Measurements from ENCODE around the gene LMAN2L.
A peak's percentile ranks its signal among the peaks of the same experiment; 100 is the strongest.

Gene LMAN2L

DNA sequence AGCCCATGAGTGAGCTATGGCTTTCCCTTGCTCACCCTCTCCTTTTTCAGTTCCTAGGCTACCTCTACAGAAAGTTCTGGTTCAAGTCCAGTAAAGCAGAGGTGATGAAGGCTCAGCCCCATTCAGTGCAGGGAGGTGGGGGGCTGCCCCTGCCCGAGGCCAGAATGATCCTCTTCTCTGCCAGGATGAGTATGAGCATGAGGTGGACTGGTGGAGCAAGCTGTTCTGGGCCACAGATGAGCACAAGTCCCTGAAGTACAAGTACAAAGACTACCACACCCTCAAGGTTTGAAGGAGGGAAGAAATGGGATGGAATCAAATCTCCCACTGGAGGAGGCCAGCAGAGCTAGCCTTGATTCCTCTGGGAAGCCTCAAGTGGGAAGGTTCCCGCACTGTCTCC is 42.4 kb downstream of the LMAN2L start:
- TF ChIP-seq, protein P1, sequence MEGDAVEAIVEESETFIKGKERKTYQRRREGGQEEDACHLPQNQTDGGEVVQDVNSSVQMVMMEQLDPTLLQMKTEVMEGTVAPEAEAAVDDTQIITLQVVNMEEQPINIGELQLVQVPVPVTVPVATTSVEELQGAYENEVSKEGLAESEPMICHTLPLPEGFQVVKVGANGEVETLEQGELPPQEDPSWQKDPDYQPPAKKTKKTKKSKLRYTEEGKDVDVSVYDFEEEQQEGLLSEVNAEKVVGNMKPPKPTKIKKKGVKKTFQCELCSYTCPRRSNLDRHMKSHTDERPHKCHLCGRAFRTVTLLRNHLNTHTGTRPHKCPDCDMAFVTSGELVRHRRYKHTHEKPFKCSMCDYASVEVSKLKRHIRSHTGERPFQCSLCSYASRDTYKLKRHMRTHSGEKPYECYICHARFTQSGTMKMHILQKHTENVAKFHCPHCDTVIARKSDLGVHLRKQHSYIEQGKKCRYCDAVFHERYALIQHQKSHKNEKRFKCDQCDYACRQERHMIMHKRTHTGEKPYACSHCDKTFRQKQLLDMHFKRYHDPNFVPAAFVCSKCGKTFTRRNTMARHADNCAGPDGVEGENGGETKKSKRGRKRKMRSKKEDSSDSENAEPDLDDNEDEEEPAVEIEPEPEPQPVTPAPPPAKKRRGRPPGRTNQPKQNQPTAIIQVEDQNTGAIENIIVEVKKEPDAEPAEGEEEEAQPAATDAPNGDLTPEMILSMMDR (conservative IDR thresholded peaks at IDR 0.05; ENCODE audit: low read depth): no peak
- peak overlapping the region; percentile 65 for H3K27ac ChIP-seq
- no peak for DNase-seq (ENCODE audit: low spot score)
- ChIA-PET POLR2A (ENCODE audit: low non-redundant PET) (no interaction called here), CTCF (no interaction called here)

DNA sequence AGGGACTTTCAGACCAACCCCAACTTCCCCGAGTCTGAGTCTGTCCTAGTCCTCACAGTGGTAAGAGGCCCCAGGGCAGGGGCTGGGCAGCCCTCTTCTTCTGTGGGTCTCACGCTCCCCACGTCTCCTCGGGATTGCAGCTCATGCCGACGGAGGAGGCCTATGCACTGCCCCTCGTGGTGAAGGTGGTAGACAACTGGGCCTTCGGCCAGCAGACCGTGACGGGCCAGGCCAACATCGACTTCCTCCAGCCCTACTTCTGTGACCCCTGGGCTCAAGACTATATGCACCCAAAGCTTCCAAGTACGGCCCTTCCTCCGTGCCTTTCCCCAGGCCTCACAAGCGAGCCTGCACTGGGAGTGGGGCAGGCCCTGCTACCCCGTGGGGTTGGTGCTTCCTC is 44.3 kb downstream of the LMAN2L start:
- CTCF ChIA-PET: interaction anchor here (0.7 kb wide), 1 partner anchor 283 kb away, joined by 3 read pairs; no protein-coding TSS in a partner anchor
- H3K27ac ChIP-seq: 0 out of 2 replicates have a peak overlapping the region, but pooled peaks have one; percentile 8
- POLR2A ChIA-PET (ENCODE audit: low non-redundant PET): no interaction called here
- DNase-seq (ENCODE audit: low spot score): no peak
- TF ChIP-seq, protein P1 (conservative IDR thresholded peaks at IDR 0.05; ENCODE audit: low read depth): no peak

DNA sequence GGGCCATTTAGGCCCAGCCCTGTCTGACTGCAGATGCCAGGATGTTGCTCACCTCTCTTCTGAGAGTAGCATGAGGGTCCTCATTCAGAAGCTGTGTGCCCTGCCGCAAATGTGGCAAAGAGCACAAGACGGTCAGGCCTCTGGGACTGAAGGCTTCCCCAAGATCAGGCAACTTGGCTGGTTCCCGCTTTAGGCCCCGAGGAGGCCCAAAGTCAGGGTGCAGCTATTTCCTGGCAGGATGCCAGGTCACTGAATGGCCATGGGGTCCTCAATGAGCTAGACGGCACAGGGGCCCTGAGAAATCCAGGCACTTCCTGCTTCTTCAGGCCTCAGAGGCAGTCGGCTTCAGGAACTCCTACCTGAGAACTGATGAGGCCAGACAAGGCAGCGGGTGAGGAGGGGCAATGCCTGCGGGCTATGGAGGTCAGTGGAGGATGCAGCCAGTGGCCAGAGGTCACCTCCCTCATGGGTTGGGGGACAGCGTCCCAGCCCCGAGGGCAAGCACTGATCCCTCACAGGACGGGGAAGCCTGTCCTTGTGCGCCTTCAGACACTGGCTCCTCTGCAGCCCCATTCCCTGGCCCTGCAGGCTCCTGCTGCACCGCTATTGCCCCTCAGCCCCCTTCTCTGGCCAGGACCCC is 44.9 kb downstream of the LMAN2L start:
- 0 out of 2 replicates have a peak overlapping the region, but pooled peaks have one; percentile 8 for H3K27ac ChIP-seq
- TF ChIP-seq, protein P1 (conservative IDR thresholded peaks at IDR 0.05; ENCODE audit: low read depth): no peak
- ChIA-PET CTCF (interaction anchor here (0.7 kb wide), 1 partner anchor 282 kb away, joined by 3 read pairs; no protein-coding TSS in a partner anchor), POLR2A (ENCODE audit: low non-redundant PET) (no interaction called here)
- DNase-seq (ENCODE audit: low spot score): no peak

DNA sequence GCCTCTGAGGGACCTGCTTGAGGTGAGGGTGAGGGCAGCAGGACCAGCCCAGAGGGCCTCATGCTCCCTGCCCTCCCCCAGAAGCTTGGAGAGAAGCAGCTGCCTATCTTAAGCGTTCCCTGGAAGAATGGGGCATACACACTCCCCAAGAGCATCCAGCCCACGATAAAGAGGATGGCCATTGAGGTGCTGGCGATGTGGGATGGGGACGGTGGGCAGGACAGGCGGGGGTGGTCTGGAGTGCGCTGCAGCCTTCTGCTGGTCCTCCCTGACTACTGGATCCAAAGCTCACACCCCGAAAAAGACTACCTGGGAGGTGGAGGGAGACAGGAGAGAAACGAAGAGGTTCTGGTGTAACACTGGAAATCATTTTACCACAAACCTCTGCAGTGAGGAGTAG is 45.6 kb downstream of the LMAN2L start:
- ChIA-PET CTCF (interaction anchor here (0.6 kb wide), 1 partner anchor 148 kb away, joined by 3 read pairs; no protein-coding TSS in a partner anchor), POLR2A (ENCODE audit: low non-redundant PET) (no interaction called here)
- TF ChIP-seq, protein P1 (conservative IDR thresholded peaks at IDR 0.05; ENCODE audit: low read depth): no peak
- H3K27ac ChIP-seq: no peak overlapping the region
- no peak for DNase-seq (ENCODE audit: low spot score)

DNA sequence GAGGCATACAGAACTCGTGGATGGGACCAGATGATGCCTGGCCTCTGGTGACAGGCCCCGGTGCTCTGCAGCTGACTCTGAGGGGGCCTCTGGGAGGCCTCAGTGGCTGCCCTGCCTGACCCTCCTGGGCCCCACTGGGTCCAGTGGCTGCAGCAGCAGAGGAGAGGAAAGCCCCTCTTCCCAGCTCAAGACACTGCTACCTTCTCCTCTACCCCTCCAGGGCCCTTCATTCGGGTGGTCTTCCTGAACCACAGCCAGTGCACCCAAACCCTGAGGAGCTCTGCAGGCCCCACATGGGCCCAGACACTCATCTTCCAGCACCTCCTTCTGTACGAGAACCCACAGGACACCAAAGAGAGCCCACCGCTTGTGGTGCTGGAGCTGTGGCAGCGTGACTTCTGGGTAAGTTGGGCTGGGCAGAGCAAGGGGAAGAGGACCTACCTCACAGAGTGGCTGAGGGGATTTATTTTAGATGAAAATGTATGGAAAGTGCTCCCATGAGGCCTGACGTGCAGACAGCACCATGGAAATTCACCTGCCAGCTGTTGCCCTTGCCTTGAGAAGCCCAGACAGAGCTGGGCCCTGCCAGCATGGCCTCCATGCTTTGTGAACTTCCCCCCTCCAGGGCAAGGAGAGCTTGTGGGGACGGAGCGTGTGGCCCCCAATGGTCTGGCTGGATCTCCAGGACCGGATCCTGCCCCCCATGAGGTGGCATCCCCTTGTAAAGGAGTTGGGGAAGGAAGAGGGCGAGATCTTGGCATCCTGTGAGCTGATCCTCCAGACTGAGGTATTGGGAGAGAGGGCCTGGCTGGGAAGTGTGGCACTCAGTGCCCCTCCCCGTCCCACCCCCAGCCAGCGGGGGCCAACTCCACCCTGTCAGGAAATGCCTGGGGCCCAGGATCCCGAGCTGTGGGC is 46.3 kb downstream of the LMAN2L start:
- ChIA-PET CTCF (interaction anchor here (0.6 kb wide), 1 partner anchor 147 kb away, joined by 3 read pairs; no protein-coding TSS in a partner anchor), POLR2A (ENCODE audit: low non-redundant PET) (no interaction called here)
- TF ChIP-seq, protein P1 (conservative IDR thresholded peaks at IDR 0.05; ENCODE audit: low read depth): no peak
- no peak overlapping the region for H3K27ac ChIP-seq
- no peak for DNase-seq (ENCODE audit: low spot score)
